ENCODE data around the gene OVOL1. TPM values are rescaled to one million over a fixed set of nuclear protein-coding genes. Genes with fewer than 3 reads are reported as not detected.

Gene OVOL1
- polyA plus RNA-seq, 3 donors from 2014 or later = not detected

- Mint-ChIP-seq H3K36me3 (peaks cover 0 to under 1% (median 0%) of the 10 kb centered on the region in 3 donors), H3K4me3 (no peak overlapping the region), H3K27me3 (ENCODE audit: low read depth in 3 of 3) (peaks cover 0 to 21% (median 4%) of the 10 kb centered on the region in 3 donors), H3K27ac (no peak overlapping the region), H3K9me3 (no peaks in the 10 kb centered on the region), H3K4me1 (no peaks in the 10 kb centered on the region)
- DNase-seq = no peak
These were observed 17.1 kb downstream of the OVOL1 start for GRCh38 chr11:65803797-65804492.

- Mint-ChIP-seq H3K4me1 (no peaks in the 10 kb centered on the region), H3K9me3 (no peaks in the 10 kb centered on the region), H3K4me3 (no peak overlapping the region), H3K27ac (no peak overlapping the region), H3K27me3 (ENCODE audit: low read depth in 3 of 3) (peaks cover 0 to 19% (median 12%) of the 10 kb centered on the region in 3 donors), H3K36me3 (no peaks in the 10 kb centered on the region)
- no peak for DNase-seq
These were observed 20.1 kb downstream of the OVOL1 start for GRCh38 chr11:65806979-65807378.

- Mint-ChIP-seq H3K27ac (no peak overlapping the region), H3K9me3 (no peaks in the 10 kb centered on the region), H3K4me1 (no peaks in the 10 kb centered on the region), H3K36me3 (peaks cover 0 to 2% (median 0%) of the 10 kb centered on the region in 3 donors), H3K4me3 (no peak overlapping the region), H3K27me3 (ENCODE audit: low read depth in 3 of 3) (peaks cover 2 to 12% (median 10%) of the 10 kb centered on the region in 3 donors)
- no peak for DNase-seq
These were observed 22.0 kb downstream of the OVOL1 start for GRCh38 chr11:65808744-65809341.

- peaks cover 0 to 3% (median 0%) of the 10 kb centered on the region in 3 donors for H3K36me3 Mint-ChIP-seq
- no peaks in the 10 kb centered on the region for H3K4me1 Mint-ChIP-seq
- H3K27me3 Mint-ChIP-seq (ENCODE audit: low read depth in 3 of 3) = peaks cover 3 to 12% (median 10%) of the 10 kb centered on the region in 3 donors
- DNase-seq = no peak
- H3K4me3 Mint-ChIP-seq = no peak overlapping the region
- H3K27ac Mint-ChIP-seq = no peak overlapping the region
- H3K9me3 Mint-ChIP-seq = no peaks in the 10 kb centered on the region
These were observed 22.6 kb downstream of the OVOL1 start for GRCh38 chr11:65809496-65809895.

GRCh38 chr11:65810046-65810868 lies 23.4 kb downstream of the OVOL1 start:
- Mint-ChIP-seq H3K27ac (peak overlapping the region in 1 of 6 donors; percentile 44), H3K4me3 (no peak overlapping the region), H3K27me3 (ENCODE audit: low read depth in 3 of 3) (peaks cover 3 to 12% (median 8%) of the 10 kb centered on the region in 3 donors), H3K9me3 (no peaks in the 10 kb centered on the region), H3K36me3 (peaks cover 0 to 3% (median 0%) of the 10 kb centered on the region in 3 donors), H3K4me1 (no peaks in the 10 kb centered on the region)
- DNase-seq = peak in 1 of 3 donors; percentile 20

- Mint-ChIP-seq H3K4me3 (no peak overlapping the region), H3K9me3 (no peaks in the 10 kb centered on the region), H3K4me1 (peaks cover 0 to 5% of the 10 kb centered on the region in 2 donors), H3K36me3 (peaks cover 3 to 4% (median 4%) of the 10 kb centered on the region in 3 donors), H3K27me3 (ENCODE audit: low read depth in 3 of 3) (peaks cover 3 to 11% (median 8%) of the 10 kb centered on the region in 3 donors), H3K27ac (no peak overlapping the region)
- no peak for DNase-seq
These were observed 25.1 kb downstream of the OVOL1 start for GRCh38 chr11:65811764-65812475.

- H3K36me3 Mint-ChIP-seq = peaks cover 3 to 4% (median 4%) of the 10 kb centered on the region in 3 donors
- DNase-seq = no peak
- H3K9me3 Mint-ChIP-seq = no peaks in the 10 kb centered on the region
- no peak overlapping the region for H3K4me3 Mint-ChIP-seq
- H3K4me1 Mint-ChIP-seq = peaks cover 3 to 14% of the 10 kb centered on the region in 2 donors
- no peak overlapping the region for H3K27ac Mint-ChIP-seq
- H3K27me3 Mint-ChIP-seq (ENCODE audit: low read depth in 3 of 3) = peaks cover 3 to 8% (median 5%) of the 10 kb centered on the region in 3 donors
These were observed 27.5 kb downstream of the OVOL1 start for GRCh38 chr11:65814131-65814985.

- Mint-ChIP-seq H3K9me3 (no peaks in the 10 kb centered on the region), H3K4me3 (no peak overlapping the region), H3K27me3 (ENCODE audit: low read depth in 3 of 3) (peaks cover 3 to 8% (median 5%) of the 10 kb centered on the region in 3 donors), H3K4me1 (peaks cover 3 to 14% of the 10 kb centered on the region in 2 donors), H3K36me3 (peaks cover 3 to 4% (median 4%) of the 10 kb centered on the region in 3 donors), H3K27ac (peak overlapping the region in 1 of 6 donors; percentile 71)
- no peak for DNase-seq
These were observed 28.2 kb downstream of the OVOL1 start for GRCh38 chr11:65814986-65815565.

- peaks cover 0 to 4% (median 3%) of the 10 kb centered on the region in 3 donors for H3K27me3 Mint-ChIP-seq (ENCODE audit: low read depth in 3 of 3)
- peaks cover 3 to 4% (median 4%) of the 10 kb centered on the region in 3 donors for H3K36me3 Mint-ChIP-seq
- H3K4me3 Mint-ChIP-seq = peak overlapping the region; percentile 18 to 90 (median 84)
- H3K4me1 Mint-ChIP-seq = peaks cover 3 to 14% of the 10 kb centered on the region in 2 donors
- DNase-seq = no peak
- H3K27ac Mint-ChIP-seq = peak overlapping the region in 1 of 6 donors; percentile 6
- no peaks in the 10 kb centered on the region for H3K9me3 Mint-ChIP-seq
These were observed 29.8 kb downstream of the OVOL1 start for GRCh38 chr11:65816696-65817095.

- H3K4me3 Mint-ChIP-seq = peak overlapping the region; percentile 82 to 90 (median 85)
- H3K4me1 Mint-ChIP-seq = peaks cover 3 to 14% of the 10 kb centered on the region in 2 donors
- no peaks in the 10 kb centered on the region for H3K9me3 Mint-ChIP-seq
- DNase-seq = no peak
- peaks cover 0 to 5% (median 3%) of the 10 kb centered on the region in 3 donors for H3K27me3 Mint-ChIP-seq (ENCODE audit: low read depth in 3 of 3)
- peak overlapping the region in 5 of 6 donors; percentile 27 to 87 (median 77) for H3K27ac Mint-ChIP-seq
- peaks cover 3 to 4% (median 4%) of the 10 kb centered on the region in 3 donors for H3K36me3 Mint-ChIP-seq
These were observed 30.5 kb downstream of the OVOL1 start for GRCh38 chr11:65817312-65817834.

- Mint-ChIP-seq H3K36me3 (peaks cover 3 to 4% (median 4%) of the 10 kb centered on the region in 3 donors), H3K4me3 (peak overlapping the region; percentile 82 to 90 (median 85)), H3K27ac (peak overlapping the region; percentile 27 to 87 (median 72)), H3K27me3 (ENCODE audit: low read depth in 3 of 3) (peaks cover 0 to 5% (median 3%) of the 10 kb centered on the region in 3 donors), H3K9me3 (no peaks in the 10 kb centered on the region), H3K4me1 (peaks cover 3 to 14% of the 10 kb centered on the region in 2 donors)
- DNase-seq = peak; percentile 92
These were observed 31.2 kb downstream of the OVOL1 start for GRCh38 chr11:65817835-65818680.
